ENCODE data around the gene AGO4.
"Not testable (repeated sequence)": the region's sequence is repeated elsewhere in the genome, so short reads cannot be mapped to it uniquely, and the experiment has no call there.

The AGO4 gene

GRCh38 chr1:35807614-35808449 lies at the start of gene AGO4:
Gene AGO4, plus strand, starts transcription at chr1:35808016. Its CDS starts 401 bp downstream, at chr1:35808417.
- Histone ChIP-seq H3K27me3 (ENCODE audit: low read depth) (no peaks in the 10 kb centered on the region), H3K36me3 (replicated peaks) (no peaks in the 10 kb centered on the region), H3K4me3 (peak within 1 kb of the TSS; percentile 64), H3K4me1 (peaks cover 9% of the 10 kb centered on the region; the same call in 1 of the 2 replicates), H3K9me3 (no peaks in the 10 kb centered on the region)
- DNase-seq (ENCODE audit: low spot score in 2 of 2): peak; percentile 24 to 70
- in situ Hi-C loops (cut with MboI; ENCODE audit: low sequenced_read_pairs): no loop called here

- in situ Hi-C loops (cut with MboI; ENCODE audit: low sequenced_read_pairs): no loop called here
- no peaks in the 10 kb centered on the region for H3K9me3 ChIP-seq
- H3K36me3 ChIP-seq (replicated peaks): peaks cover 70% of the 10 kb centered on the region
- H3K4me3 ChIP-seq: no peak overlapping the region
- no peak for DNase-seq (ENCODE audit: low spot score in 2 of 2)
- 0 out of 2 replicates have a peak, but pooled peaks cover 2% of the 10 kb centered on the region for H3K4me1 ChIP-seq
- no peaks in the 10 kb centered on the region for H3K27me3 ChIP-seq (ENCODE audit: low read depth)
Measured at GRCh38 chr1:35762141-35762540, 45.7 kb upstream of the AGO4 start.

GRCh38 chr1:35763201-35763600 lies 44.6 kb upstream of the AGO4 start:
- Histone ChIP-seq H3K36me3 (replicated peaks) (peaks cover 70% of the 10 kb centered on the region), H3K4me3 (no peak overlapping the region), H3K27me3 (ENCODE audit: low read depth) (no peaks in the 10 kb centered on the region), H3K9me3 (no peaks in the 10 kb centered on the region), H3K4me1 (peaks cover 8% of the 10 kb centered on the region)
- no peak for DNase-seq (ENCODE audit: low spot score in 2 of 2)
- in situ Hi-C loops (cut with MboI; ENCODE audit: low sequenced_read_pairs): no loop called here

- no peak for DNase-seq (ENCODE audit: low spot score in 2 of 2)
- Histone ChIP-seq H3K9me3 (no peaks in the 10 kb centered on the region), H3K27me3 (ENCODE audit: low read depth) (no peaks in the 10 kb centered on the region), H3K36me3 (replicated peaks) (peaks cover 63% of the 10 kb centered on the region), H3K4me3 (no peak overlapping the region), H3K4me1 (peaks cover 8% of the 10 kb centered on the region)
- in situ Hi-C loops (cut with MboI; ENCODE audit: low sequenced_read_pairs): no loop called here
Measured at GRCh38 chr1:35764283-35764682, 43.5 kb upstream of the AGO4 start.

- Histone ChIP-seq H3K9me3 (no peaks in the 10 kb centered on the region), H3K4me3 (peak overlapping the region; percentile 70), H3K36me3 (replicated peaks) (peaks cover 26% of the 10 kb centered on the region), H3K27me3 (ENCODE audit: low read depth) (no peaks in the 10 kb centered on the region), H3K4me1 (peaks cover 8% of the 10 kb centered on the region)
- peak; percentile 6 to 29 for DNase-seq (ENCODE audit: low spot score in 2 of 2)
- in situ Hi-C loops (cut with MboI; ENCODE audit: low sequenced_read_pairs): no loop called here
Measured at GRCh38 chr1:35768350-35769187, 39.2 kb upstream of the AGO4 start.

GRCh38 chr1:35769188-35769758 lies 38.5 kb upstream of the AGO4 start:
- H3K36me3 ChIP-seq (replicated peaks): peaks cover 21% of the 10 kb centered on the region
- H3K27me3 ChIP-seq (ENCODE audit: low read depth): no peaks in the 10 kb centered on the region
- no peaks in the 10 kb centered on the region for H3K9me3 ChIP-seq
- H3K4me1 ChIP-seq: peaks cover 8% of the 10 kb centered on the region
- in situ Hi-C loops (cut with MboI; ENCODE audit: low sequenced_read_pairs): no loop called here
- peak; percentile 88 to 96 for DNase-seq (ENCODE audit: low spot score in 2 of 2)
- peak overlapping the region; percentile 70 for H3K4me3 ChIP-seq

GRCh38 chr1:35773711-35774110 lies 34.1 kb upstream of the AGO4 start:
- Histone ChIP-seq H3K9me3 (no peaks in the 10 kb centered on the region), H3K36me3 (replicated peaks) (no peaks in the 10 kb centered on the region; the same call in 1 of the 2 replicates), H3K27me3 (ENCODE audit: low read depth) (no peaks in the 10 kb centered on the region), H3K4me3 (no peak overlapping the region), H3K4me1 (no peaks in the 10 kb centered on the region)
- DNase-seq (ENCODE audit: low spot score in 2 of 2): no peak
- in situ Hi-C loops (cut with MboI; ENCODE audit: low sequenced_read_pairs): no loop called here

- H3K4me1 ChIP-seq; DNase-seq (ENCODE audit: low spot score in 2 of 2); H3K36me3 ChIP-seq (replicated peaks); H3K4me3 ChIP-seq; in situ Hi-C loops (cut with MboI; ENCODE audit: low sequenced_read_pairs); H3K27me3 ChIP-seq (ENCODE audit: low read depth); H3K9me3 ChIP-seq: not testable (repeated sequence)
Measured at GRCh38 chr1:35776172-35776571, 31.6 kb upstream of the AGO4 start.

GRCh38 chr1:35777109-35777508 lies 30.7 kb upstream of the AGO4 start:
- in situ Hi-C loops (cut with MboI; ENCODE audit: low sequenced_read_pairs): no loop called here
- H3K4me3 ChIP-seq: no peak overlapping the region
- H3K27me3 ChIP-seq (ENCODE audit: low read depth): no peaks in the 10 kb centered on the region
- no peaks in the 10 kb centered on the region; the same call in 1 of the 2 replicates for H3K36me3 ChIP-seq (replicated peaks)
- no peaks in the 10 kb centered on the region for H3K4me1 ChIP-seq
- no peaks in the 10 kb centered on the region for H3K9me3 ChIP-seq
- no peak for DNase-seq (ENCODE audit: low spot score in 2 of 2)

GRCh38 chr1:35783055-35783583 lies 24.7 kb upstream of the AGO4 start:
- H3K4me3 ChIP-seq: no peak overlapping the region
- no peak for DNase-seq (ENCODE audit: low spot score in 2 of 2)
- no peaks in the 10 kb centered on the region for H3K27me3 ChIP-seq (ENCODE audit: low read depth)
- no peaks in the 10 kb centered on the region for H3K36me3 ChIP-seq (replicated peaks)
- in situ Hi-C loops (cut with MboI; ENCODE audit: low sequenced_read_pairs): no loop called here
- H3K9me3 ChIP-seq: no peaks in the 10 kb centered on the region
- H3K4me1 ChIP-seq: no peaks in the 10 kb centered on the region

- H3K9me3 ChIP-seq; H3K4me1 ChIP-seq; DNase-seq (ENCODE audit: low spot score in 2 of 2); in situ Hi-C loops (cut with MboI; ENCODE audit: low sequenced_read_pairs); H3K4me3 ChIP-seq; H3K36me3 ChIP-seq (replicated peaks); H3K27me3 ChIP-seq (ENCODE audit: low read depth): not testable (repeated sequence)
Measured at GRCh38 chr1:35784364-35784763, 23.5 kb upstream of the AGO4 start.

GRCh38 chr1:35788139-35788538 lies 19.7 kb upstream of the AGO4 start:
- Histone ChIP-seq H3K9me3 (no peaks in the 10 kb centered on the region), H3K4me1 (no peaks in the 10 kb centered on the region), H3K4me3 (no peak overlapping the region), H3K36me3 (replicated peaks) (no peaks in the 10 kb centered on the region), H3K27me3 (ENCODE audit: low read depth) (no peaks in the 10 kb centered on the region)
- in situ Hi-C loops (cut with MboI; ENCODE audit: low sequenced_read_pairs): no loop called here
- DNase-seq (ENCODE audit: low spot score in 2 of 2): no peak

GRCh38 chr1:35790670-35791069 lies 17.1 kb upstream of the AGO4 start:
- Histone ChIP-seq H3K27me3 (ENCODE audit: low read depth) (no peaks in the 10 kb centered on the region), H3K9me3 (no peaks in the 10 kb centered on the region), H3K4me3 (no peak overlapping the region), H3K4me1 (peaks cover 4% of the 10 kb centered on the region), H3K36me3 (replicated peaks) (no peaks in the 10 kb centered on the region)
- in situ Hi-C loops (cut with MboI; ENCODE audit: low sequenced_read_pairs): no loop called here
- DNase-seq (ENCODE audit: low spot score in 2 of 2): no peak
